NCI-H1105 (cell line): ENCODE data around the gene PGS1.
"Not testable (repeated sequence)": the region's sequence is repeated elsewhere in the genome, so short reads cannot be mapped to it uniquely, and the experiment has no call there.

ENCODE experiments used
- DNase-seq: peaks from one replicate; lab custom pipeline; 2025; lab: John Stamatoyannopoulos, UW

PGS1 gene, protein sequence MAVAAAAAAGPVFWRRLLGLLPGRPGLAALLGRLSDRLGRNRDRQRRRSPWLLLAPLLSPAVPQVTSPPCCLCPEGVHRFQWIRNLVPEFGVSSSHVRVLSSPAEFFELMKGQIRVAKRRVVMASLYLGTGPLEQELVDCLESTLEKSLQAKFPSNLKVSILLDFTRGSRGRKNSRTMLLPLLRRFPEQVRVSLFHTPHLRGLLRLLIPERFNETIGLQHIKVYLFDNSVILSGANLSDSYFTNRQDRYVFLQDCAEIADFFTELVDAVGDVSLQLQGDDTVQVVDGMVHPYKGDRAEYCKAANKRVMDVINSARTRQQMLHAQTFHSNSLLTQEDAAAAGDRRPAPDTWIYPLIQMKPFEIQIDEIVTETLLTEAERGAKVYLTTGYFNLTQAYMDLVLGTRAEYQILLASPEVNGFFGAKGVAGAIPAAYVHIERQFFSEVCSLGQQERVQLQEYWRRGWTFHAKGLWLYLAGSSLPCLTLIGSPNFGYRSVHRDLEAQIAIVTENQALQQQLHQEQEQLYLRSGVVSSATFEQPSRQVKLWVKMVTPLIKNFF

GRCh38 chr17:78378225-78379130 is at the start of gene PGS1:
TSS of gene PGS1 (plus strand) at chr17:78378649. CDS start at chr17:78378666, 17 bp downstream.
- peak; percentile 60 for DNase-seq

- no peak for DNase-seq
Measured at GRCh38 chr17:78329263-78330059, 49.0 kb upstream of the PGS1 start.

DNA sequence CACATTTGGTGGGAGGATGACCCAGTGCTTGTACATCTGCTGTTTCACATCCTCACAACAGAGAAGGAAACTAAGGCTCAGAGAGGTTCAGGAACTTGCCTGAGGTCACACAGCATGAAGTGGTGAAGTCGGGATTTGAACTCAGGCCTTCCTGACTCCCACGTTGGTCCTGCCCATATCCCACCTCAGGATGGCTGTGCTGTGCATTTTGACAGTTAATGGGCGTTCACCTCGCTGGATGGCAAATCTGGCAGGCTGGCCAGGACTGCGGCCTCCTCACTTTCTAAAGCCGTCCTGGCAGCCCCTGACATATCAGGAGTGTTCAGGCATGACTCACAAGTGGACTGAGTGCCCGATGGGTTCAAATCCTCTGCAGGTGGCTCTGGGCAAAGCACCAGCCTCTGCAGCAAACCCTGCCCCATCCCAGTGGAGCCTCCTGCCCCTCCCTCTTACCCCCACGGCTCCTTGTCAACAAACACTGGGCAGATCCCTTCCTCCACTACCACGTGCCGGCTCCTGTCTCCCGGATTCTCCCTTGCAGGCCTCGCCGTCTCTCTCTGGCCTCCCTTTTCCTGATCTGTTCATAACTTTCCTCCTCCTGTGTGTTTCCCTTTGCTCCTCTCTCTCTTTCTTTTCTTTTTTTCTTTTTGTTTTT is 47.8 kb upstream of the PGS1 start:
- no peak for DNase-seq

DNA sequence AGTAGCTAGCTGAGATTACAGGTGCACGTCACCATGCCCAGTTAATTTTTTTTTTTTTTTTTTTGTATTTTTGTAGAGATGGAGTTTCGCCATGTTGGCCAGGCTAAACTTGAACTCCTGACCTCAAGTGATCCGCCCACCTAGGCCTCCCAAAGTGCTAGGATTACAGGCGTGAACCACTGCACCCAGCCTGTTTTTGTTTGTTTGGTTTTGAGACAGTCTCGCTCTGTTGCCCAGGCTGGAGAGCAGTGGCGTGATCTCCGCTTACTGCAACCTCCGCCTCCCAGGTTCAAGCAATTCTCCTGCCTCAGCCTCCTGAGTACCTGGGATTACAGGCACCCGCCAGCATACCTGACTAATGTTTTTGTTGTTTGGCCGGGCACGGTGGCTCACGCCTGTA is 47.1 kb upstream of the PGS1 start:
- not testable (repeated sequence) for DNase-seq

DNA sequence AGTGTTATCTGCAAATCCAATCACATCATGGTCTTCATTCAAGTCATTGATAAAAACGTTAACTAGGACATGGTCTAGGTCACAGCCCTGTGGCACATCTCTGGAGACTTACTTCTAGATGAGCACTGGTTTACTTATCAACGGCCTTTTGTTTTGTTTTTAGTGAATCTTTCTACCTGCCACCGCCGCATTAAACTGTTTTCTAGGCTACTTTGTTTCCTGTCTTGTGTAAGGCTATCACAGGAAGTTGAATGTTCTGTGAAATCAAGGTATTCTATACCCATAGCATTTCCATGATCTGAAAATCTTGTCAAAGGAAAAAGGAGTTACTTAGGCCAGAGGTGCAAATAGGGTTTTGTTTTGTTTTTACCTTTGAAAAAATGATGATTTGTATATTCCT is 45.5 kb upstream of the PGS1 start:
- no peak for DNase-seq

- DNase-seq = no peak
Measured at GRCh38 chr17:78335209-78335608, 43.2 kb upstream of the PGS1 start.

GRCh38 chr17:78337244-78338109 is 41.0 kb upstream of the PGS1 start:
- no peak for DNase-seq

DNA sequence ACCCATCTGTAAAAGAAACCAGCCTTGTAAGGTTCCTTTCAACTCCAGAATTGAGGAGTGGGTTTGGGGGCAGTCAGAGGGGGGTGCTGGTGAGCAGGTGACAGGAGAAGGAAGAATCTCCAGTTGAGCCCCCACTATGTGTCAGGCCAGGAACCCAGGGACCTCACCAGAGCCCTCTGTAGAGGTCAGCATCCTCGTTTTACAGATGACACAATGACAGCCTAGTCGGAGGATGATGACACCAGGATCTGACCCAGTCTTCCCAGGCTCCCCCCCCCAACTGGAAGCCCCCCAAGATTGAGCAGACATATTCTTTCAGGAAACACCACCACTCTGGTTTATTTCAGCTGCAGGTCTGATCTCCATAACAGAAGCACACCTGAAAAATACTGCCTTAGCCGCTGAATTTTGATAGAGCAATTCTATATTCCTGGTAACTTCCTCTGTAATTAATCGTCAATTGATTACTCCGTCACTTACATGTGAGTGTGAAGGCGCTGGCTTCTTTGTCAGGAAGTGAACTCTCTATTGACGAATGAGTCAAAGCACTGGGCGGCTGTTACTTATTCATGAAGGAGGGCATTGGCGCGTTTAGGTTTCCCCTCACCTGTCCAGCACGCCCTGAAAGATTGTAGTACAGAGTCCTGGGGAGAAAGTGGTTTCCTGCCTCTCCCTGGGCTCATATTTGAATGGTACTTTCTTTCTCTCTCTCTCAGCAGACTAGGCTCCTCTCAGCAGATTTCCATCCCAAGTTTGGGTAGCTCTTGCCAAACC is 39.8 kb upstream of the PGS1 start:
- no peak for DNase-seq

GRCh38 chr17:78340183-78340955 is 38.1 kb upstream of the PGS1 start:
- no peak for DNase-seq

DNA sequence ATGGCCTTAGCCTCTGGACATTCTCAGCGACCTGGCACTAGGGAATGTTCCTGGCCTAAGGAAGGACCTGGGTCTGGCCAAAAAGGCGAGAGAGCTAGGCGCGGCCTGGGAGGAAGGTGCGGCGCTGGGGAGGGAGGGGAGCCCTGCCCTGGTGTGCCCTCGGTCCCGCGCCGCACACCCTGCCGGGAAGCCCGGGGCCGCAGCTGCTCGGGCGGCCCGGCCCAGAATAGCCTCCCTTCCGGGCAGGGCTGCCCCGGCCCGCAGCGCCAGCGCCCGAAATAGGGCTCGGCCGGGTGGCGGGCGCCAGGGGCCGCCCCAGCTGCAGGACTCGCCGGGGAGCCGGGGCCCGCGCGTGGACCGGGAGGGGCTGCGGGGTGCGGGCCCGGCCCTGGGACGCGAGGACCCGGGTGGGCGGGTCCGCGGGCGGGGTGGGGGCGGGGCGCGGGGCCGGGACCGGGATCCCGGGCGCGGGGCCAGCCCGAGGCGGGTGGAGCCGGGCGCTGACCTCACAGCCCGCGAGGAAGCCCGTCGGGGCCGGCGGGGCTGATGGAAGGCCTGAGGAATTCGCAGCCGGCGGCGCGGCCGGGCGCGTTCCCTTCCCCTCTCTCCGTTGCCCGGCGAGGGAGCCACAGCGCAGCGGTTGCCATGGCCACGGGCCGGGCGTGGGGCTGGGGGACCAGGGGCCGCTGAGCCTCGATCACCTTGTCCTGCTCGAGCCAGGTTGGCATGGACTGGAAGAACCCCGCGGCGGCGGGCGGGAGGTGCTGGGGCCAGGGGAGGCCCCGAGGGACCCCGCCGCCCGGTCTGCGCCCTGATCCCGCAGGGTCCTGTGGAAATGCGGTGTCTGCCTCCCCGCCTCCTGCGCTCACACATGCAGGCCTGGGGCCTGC is 36.6 kb upstream of the PGS1 start:
- DNase-seq = no peak

DNA sequence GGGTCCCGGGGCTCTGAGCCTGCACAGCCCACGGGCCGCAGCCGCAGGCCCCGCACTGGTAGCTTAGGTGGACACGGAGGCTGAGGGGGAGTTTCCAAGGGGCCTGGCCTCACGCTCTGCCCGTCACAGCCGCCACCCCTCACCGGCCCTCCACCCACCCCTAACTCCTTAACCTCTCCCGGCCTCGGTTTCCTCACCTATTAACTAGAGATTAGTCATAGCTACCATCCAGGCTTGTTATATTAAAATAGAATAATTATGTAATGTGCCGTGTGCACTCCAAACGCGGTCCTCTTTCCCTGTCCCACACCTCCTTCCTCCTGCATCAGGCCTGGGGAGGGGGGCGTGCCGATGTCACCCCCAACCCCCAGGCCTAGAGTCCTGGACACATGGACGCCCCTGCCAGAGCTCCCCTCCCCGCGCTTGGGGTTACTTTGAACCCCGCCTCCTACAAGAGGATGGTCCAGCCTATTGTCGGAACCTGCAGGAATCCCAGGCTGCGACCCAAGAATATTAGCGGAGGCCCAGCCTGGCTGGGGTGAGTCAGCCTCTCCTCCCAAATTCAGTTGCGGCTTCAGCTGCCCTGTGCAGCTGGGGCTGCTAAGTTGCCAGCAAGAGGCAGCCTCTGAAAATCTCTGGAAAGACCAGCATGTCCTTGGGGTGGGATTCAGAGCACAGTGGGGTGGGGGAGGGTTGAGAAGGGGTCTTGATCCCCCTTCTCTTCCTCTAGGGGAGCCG is 35.8 kb upstream of the PGS1 start:
- DNase-seq = no peak

GRCh38 chr17:78343187-78343542 is 35.3 kb upstream of the PGS1 start:
- DNase-seq = no peak

- DNase-seq = no peak
Measured at GRCh38 chr17:78343543-78344201, 34.8 kb upstream of the PGS1 start.

- no peak for DNase-seq
Measured at GRCh38 chr17:78344666-78345065, 33.8 kb upstream of the PGS1 start.

- no peak for DNase-seq
Measured at GRCh38 chr17:78345172-78345571, 33.3 kb upstream of the PGS1 start.

DNA sequence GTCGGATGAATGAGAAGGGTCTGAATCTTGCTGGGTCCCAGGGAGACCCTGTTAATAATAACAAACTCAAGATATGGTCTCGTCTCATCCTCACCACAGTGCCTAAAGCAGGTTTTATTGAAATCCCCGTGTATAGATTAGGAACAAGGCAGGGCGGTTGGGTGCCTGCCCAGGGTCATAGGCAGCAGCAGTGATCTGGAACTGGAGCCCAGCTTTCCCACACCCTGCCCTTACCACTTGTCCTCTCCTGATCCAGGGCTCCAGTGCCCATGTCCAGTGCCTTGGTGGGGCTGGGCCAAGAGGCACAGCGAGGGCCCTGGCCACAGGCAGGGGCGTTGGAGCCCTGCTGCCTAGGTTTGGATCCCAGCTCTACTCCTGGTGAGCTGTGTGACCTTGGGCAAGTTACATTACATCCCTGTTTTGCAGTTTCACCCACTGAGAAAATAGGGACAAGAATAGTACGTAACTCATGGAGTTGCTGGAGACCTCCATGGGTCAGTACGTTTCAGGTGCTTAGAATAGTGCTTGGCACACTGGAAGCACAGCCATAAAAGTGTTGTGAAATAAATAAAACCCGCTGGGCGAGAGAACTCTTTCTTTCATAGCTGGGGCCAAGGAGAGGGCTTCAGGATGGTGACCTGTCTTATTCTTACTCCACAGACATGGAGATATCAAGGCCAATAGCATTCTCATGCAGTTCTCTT is 32.5 kb upstream of the PGS1 start:
- DNase-seq = no peak
